Neural progenitor cell (in vitro differentiated cells): ENCODE results near the gene CAMKK1.

Experiments used
- EZH2 ChIP-seq: fragments of 200-600 bp; sonication (generic); IDR thresholded peaks from 2 replicates; pipeline ENCODE4 v1.6.1; 2017; ENCODE audit warnings: antibody characterized with exemption, mild to moderate bottlenecking, moderate library complexity
- EZH2phosphoT487 ChIP-seq: fragments of 200-600 bp; sonication (generic); IDR thresholded peaks from 2 replicates; pipeline ENCODE4 v1.6.1; 2017; ENCODE audit warnings: antibody characterized with exemption
- TF ChIP-seq, protein P1 (sequence below): fragments of 200-600 bp; sonication (generic); IDR thresholded peaks from 2 replicates; pipeline ENCODE4 v1.5.1; 2017; ENCODE audit warnings: antibody characterized with exemption, mild to moderate bottlenecking

DNA sequence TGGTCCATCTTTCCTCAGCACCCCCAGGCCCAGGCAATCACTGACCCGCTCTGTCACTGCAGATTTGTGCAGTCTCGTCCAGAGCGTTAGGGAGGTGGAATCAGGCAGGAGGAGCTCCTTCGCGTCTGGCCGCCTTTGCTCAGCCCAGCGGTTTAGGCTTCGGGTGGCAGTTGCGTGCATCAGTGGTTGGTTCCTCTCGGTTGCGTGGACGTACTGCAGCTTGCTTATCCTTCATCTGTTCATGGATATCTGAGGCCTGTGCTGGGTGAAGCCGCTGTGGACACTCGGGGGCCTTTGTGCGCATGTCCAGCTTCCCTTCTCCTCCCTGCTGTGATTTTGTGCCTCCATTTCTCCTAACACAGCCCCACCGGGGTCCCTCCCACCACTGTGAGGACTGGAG is 28.2 kb upstream of the CAMKK1 start:
- TF ChIP-seq EZH2 (no peak), EZH2phosphoT487 (no peak)
- TF ChIP-seq, protein P1, sequence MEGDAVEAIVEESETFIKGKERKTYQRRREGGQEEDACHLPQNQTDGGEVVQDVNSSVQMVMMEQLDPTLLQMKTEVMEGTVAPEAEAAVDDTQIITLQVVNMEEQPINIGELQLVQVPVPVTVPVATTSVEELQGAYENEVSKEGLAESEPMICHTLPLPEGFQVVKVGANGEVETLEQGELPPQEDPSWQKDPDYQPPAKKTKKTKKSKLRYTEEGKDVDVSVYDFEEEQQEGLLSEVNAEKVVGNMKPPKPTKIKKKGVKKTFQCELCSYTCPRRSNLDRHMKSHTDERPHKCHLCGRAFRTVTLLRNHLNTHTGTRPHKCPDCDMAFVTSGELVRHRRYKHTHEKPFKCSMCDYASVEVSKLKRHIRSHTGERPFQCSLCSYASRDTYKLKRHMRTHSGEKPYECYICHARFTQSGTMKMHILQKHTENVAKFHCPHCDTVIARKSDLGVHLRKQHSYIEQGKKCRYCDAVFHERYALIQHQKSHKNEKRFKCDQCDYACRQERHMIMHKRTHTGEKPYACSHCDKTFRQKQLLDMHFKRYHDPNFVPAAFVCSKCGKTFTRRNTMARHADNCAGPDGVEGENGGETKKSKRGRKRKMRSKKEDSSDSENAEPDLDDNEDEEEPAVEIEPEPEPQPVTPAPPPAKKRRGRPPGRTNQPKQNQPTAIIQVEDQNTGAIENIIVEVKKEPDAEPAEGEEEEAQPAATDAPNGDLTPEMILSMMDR: no peak
